CD14-positive monocyte (primary cell): Measurements from ENCODE around the gene DNTT. TPM values are rescaled to one million over a fixed set of nuclear protein-coding genes. Genes with fewer than 3 reads are reported as not detected.

Experiments
- DNase-seq, 3 donors: peaks; one replicate each; pipeline ENCODE4 v3.0.0-alpha.2; 2011 to 2022
- H2AFZ ChIP-seq: 2 replicates; pipeline ENCODE4 v1.6.0; 2012; ENCODE audit warnings: mild to moderate bottlenecking, low read depth, low read length, inconsistent platforms; ENCODE audit not compliant: insufficient read depth, poor library complexity, severe bottlenecking
- H3K27ac ChIP-seq, 2 donors: 1 replicate in 1 of 2; 2 replicates in 1 of 2; pipeline ENCODE4 v1.5.1; 2012 to 2013; ENCODE audit warnings: low read length in 2 of 2, control low read depth in 1 of 2, inconsistent platforms in 1 of 2, low read depth in 1 of 2, mild to moderate bottlenecking in 1 of 2
- H3K27me3 ChIP-seq, 2 donors: one replicate each; pipeline versions ENCODE4 v1.6.0 to v1.6.1; 2011 to 2013; ENCODE audit warnings: low read length in 2 of 2; ENCODE audit not compliant: control insufficient read depth in 2 of 2, insufficient read depth in 2 of 2
- H3K36me3 ChIP-seq, 2 donors: replicated peaks in 1 of 2; 1 replicate in 1 of 2; 2 replicates in 1 of 2; pipeline versions ENCODE4 v1.5.1 to v1.6.1; 2012 to 2013; ENCODE audit warnings: low read length in 2 of 2, control low read depth in 1 of 2, inconsistent platforms in 1 of 2, mild to moderate bottlenecking in 1 of 2; ENCODE audit not compliant: insufficient read depth in 2 of 2, control insufficient read depth in 1 of 2
- H3K4me1 ChIP-seq, 2 donors: 1 replicate in 1 of 2; 2 replicates in 1 of 2; pipeline versions ENCODE4 v1.5.1 to v1.6.1; 2012 to 2013; ENCODE audit warnings: low read length in 2 of 2, control low read depth in 1 of 2, inconsistent platforms in 1 of 2, mild to moderate bottlenecking in 1 of 2, moderate library complexity in 1 of 2; ENCODE audit not compliant: insufficient read depth in 2 of 2, control insufficient read depth in 1 of 2
- H3K4me2 ChIP-seq: replicated peaks from 2 replicates; pipeline ENCODE3; 2012; ENCODE audit warnings: low read length, moderate library complexity, mild to moderate bottlenecking; ENCODE audit not compliant: poor library complexity, severe bottlenecking; ENCODE audit errors: extremely low read depth
- H3K4me3 ChIP-seq, 3 experiments: fragments of 200-600 bp in 1 of 3; sonication (generic) in 1 of 3; replicated peaks in 1 of 3; 1 replicate in 2 of 3; 2 replicates in 1 of 3; pipeline ENCODE4 v1.5.1; 2011 to 2013; ENCODE audit warnings: low read length in 3 of 3, mild to moderate bottlenecking in 3 of 3, control low read depth in 2 of 3, low read depth in 2 of 3, inconsistent platforms in 1 of 3, moderate library complexity in 1 of 3
- H3K79me2 ChIP-seq: 2 replicates; pipeline ENCODE4 v1.6.0; 2012; ENCODE audit warnings: mild to moderate bottlenecking, control low read depth, inconsistent platforms, low read length, moderate library complexity; ENCODE audit not compliant: insufficient read depth
- H3K9ac ChIP-seq: 2 replicates; pipeline ENCODE4 v1.6.0; 2017; ENCODE audit warnings: low read length, mild to moderate bottlenecking; ENCODE audit not compliant: insufficient read depth, poor library complexity, severe bottlenecking
- H3K9me3 ChIP-seq, 2 donors: replicated peaks in 1 of 2; 1 replicate in 1 of 2; 2 replicates in 1 of 2; pipeline versions ENCODE4 v1.5.1 to v1.6.1; 2012 to 2013; ENCODE audit warnings: low read length in 2 of 2, control low read depth in 1 of 2; ENCODE audit not compliant: control insufficient read depth in 1 of 2, insufficient read depth in 1 of 2
- H4K20me1 ChIP-seq: 2 replicates; pipeline ENCODE4 v1.6.0; 2012; ENCODE audit warnings: mild to moderate bottlenecking, low read length, control low read depth, moderate library complexity; ENCODE audit not compliant: insufficient read depth
- H3K27ac Mint-ChIP-seq, 7 donors: one replicate each; pipeline ENCODE4 v1.8.0; 2020; ENCODE audit warnings: mild to moderate bottlenecking in 7 of 7, mixed read lengths in 7 of 7, moderate library complexity in 6 of 7, inconsistent platforms in 2 of 7
- H3K27me3 Mint-ChIP-seq, 3 donors: one replicate each; pipeline ENCODE4 v1.8.0; 2021 to 2022; ENCODE audit warnings: low read depth in 3 of 3, mild to moderate bottlenecking in 3 of 3, mixed read lengths in 3 of 3, moderate library complexity in 3 of 3, inconsistent platforms in 1 of 3
- H3K36me3 Mint-ChIP-seq, 2 donors: one replicate each; pipeline ENCODE4 v1.8.0; 2020; ENCODE audit warnings: mixed read lengths in 2 of 2, inconsistent platforms in 1 of 2, mild to moderate bottlenecking in 1 of 2
- H3K4me1 Mint-ChIP-seq: one replicate; pipeline ENCODE4 v1.8.0; 2020; ENCODE audit warnings: mild to moderate bottlenecking, mixed read lengths
- H3K4me3 Mint-ChIP-seq, 2 donors: one replicate each; pipeline ENCODE4 v1.8.0; 2020; ENCODE audit warnings: mild to moderate bottlenecking in 2 of 2, mixed read lengths in 2 of 2, moderate library complexity in 1 of 2
- H3K9me3 Mint-ChIP-seq, 7 donors: one replicate each; pipeline ENCODE4 v1.8.0; 2020 to 2022; ENCODE audit warnings: mixed read lengths in 7 of 7, mild to moderate bottlenecking in 6 of 7, moderate library complexity in 6 of 7, inconsistent platforms in 2 of 7
- WGBS: methylation state at CpG from one replicate; pipeline ENCODE4 v1.1.5; 2013; ENCODE audit warnings: missing lambda C conversion rate; ENCODE audit not compliant: insufficient coverage; 5-methylcytosine and 5-hydroxymethylcytosine counted together
- intact Hi-C, 2 donors: fragments of 100-400 bp; cut with micrococcal nuclease; formaldehyde crosslinking; loops; one replicate each; pipeline versions ENCODE4 v1.15.0 to v1.15.1; 2023
- polyA plus RNA-seq, 3 donors: library from polyadenylated mRNA; depleted of rRNA in 1 of 3; unstranded in 2 of 3; stranded (reverse) in 1 of 3; fragments of 300-500 nt in 2 of 3; fragments of >200 nt in 1 of 3; fragmentation: Illumina TruSeq in 2 of 3; gene quantifications; 1 replicate in 2 of 3; 2 replicates in 1 of 3; pipeline ENCODE4 v1.2.3, GENCODE V29; 2012 to 2021
- TF ChIP-seq, protein P1 (sequence below): fragments of 200-600 bp; IDR thresholded peaks from one replicate; pipeline ENCODE4 v1.8.0; 2022; ENCODE audit warnings: antibody characterized with exemption, mild to moderate bottlenecking

Gene DNTT
- polyA plus RNA-seq, 3 donors, result not detected

DNA sequence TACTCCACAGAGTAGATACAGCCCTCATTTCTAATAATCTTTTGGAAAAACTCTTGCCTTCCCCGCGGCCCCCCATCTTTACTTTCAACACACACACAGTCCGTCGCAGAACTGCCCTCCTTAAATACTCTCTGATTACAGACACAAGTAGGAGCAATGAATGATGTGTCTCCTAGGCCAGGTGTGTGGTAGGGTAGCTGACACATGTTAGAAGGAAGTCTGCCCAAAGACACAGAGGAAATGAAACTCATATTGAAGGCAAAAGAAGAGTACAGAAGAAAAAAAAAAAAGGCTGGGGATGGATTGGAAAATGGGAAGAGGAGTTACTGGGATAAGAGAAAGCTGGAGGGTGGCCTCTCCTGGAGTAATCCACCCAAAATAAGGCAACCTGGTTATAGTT lies 39.9 kb downstream of the DNTT start:
- Mint-ChIP-seq H3K27me3 (peaks cover 0 to 1% (median 0%) of the 10 kb centered on the region in 3 donors), H3K4me3 (no peak overlapping the region), H3K36me3 (no peaks in the 10 kb centered on the region), H3K4me1 (peaks cover 6% of the 10 kb centered on the region), H3K27ac (no peak overlapping the region), H3K9me3 (peaks cover 6 to 21% (median 11%) of the 10 kb centered on the region in 7 donors)
- Histone ChIP-seq H3K4me1 (no peaks in the 10 kb centered on the region), H3K9me3 (peaks cover 5 to 7% of the 10 kb centered on the region in 2 donors), H3K36me3 (no peaks in the 10 kb centered on the region), H2AFZ (no peak overlapping the region), H3K27ac (no peak overlapping the region), H3K4me2 (no peak overlapping the region), H3K9ac (no peak overlapping the region), H3K27me3 (no peaks in the 10 kb centered on the region), H3K79me2 (no peaks in the 10 kb centered on the region), H4K20me1 (no peaks in the 10 kb centered on the region), H3K4me3 (no peak overlapping the region)
- intact Hi-C loops, result no loop called here
- no peak for DNase-seq
- no CpG with 5 or more reads among the region's 4 CpGs for WGBS
- TF ChIP-seq, protein P1, sequence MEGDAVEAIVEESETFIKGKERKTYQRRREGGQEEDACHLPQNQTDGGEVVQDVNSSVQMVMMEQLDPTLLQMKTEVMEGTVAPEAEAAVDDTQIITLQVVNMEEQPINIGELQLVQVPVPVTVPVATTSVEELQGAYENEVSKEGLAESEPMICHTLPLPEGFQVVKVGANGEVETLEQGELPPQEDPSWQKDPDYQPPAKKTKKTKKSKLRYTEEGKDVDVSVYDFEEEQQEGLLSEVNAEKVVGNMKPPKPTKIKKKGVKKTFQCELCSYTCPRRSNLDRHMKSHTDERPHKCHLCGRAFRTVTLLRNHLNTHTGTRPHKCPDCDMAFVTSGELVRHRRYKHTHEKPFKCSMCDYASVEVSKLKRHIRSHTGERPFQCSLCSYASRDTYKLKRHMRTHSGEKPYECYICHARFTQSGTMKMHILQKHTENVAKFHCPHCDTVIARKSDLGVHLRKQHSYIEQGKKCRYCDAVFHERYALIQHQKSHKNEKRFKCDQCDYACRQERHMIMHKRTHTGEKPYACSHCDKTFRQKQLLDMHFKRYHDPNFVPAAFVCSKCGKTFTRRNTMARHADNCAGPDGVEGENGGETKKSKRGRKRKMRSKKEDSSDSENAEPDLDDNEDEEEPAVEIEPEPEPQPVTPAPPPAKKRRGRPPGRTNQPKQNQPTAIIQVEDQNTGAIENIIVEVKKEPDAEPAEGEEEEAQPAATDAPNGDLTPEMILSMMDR, result no peak

DNA sequence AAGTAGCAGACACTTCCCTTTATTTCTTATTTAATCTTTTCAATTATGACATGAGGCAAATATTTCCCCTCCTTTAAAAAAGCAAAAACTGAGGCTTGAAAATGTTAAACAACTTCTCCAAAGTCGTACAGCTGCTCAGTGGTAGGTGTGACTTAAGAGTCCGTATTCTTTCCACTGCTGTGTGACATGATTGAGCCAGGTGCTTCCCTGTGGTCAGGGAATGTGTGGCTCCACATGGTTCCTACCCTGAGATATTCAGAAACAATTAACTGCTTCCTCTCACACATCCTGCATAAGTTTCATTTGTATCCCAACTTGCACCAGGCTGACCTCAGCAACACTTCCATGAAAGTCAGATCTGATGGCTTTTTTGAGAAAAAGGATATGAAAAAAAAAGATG lies 41.0 kb downstream of the DNTT start:
- DNase-seq, result no peak
- H2AFZ ChIP-seq, result no peak overlapping the region
- peaks cover 6 to 21% (median 11%) of the 10 kb centered on the region in 7 donors for H3K9me3 Mint-ChIP-seq
- H3K36me3 Mint-ChIP-seq, result no peaks in the 10 kb centered on the region
- H3K4me1 ChIP-seq, result no peaks in the 10 kb centered on the region
- TF ChIP-seq, protein P1, result no peak
- H3K36me3 ChIP-seq, result no peaks in the 10 kb centered on the region
- H3K4me1 Mint-ChIP-seq, result peaks cover 6% of the 10 kb centered on the region
- no peaks in the 10 kb centered on the region for H3K79me2 ChIP-seq
- no peak overlapping the region for H3K4me3 ChIP-seq
- H3K27ac Mint-ChIP-seq, result peak overlapping the region in 1 of 7 donors; percentile 16
- WGBS, result no CpG with 5 or more reads among the region's 2 CpGs
- no peaks in the 10 kb centered on the region for H4K20me1 ChIP-seq
- intact Hi-C loops, result no loop called here
- H3K4me2 ChIP-seq, result no peak overlapping the region
- H3K9me3 ChIP-seq, result peaks cover 5 to 7% of the 10 kb centered on the region in 2 donors
- no peak overlapping the region for H3K27ac ChIP-seq
- H3K27me3 Mint-ChIP-seq, result peaks cover 0 to 3% (median 1%) of the 10 kb centered on the region in 3 donors
- H3K9ac ChIP-seq, result no peak overlapping the region
- no peaks in the 10 kb centered on the region for H3K27me3 ChIP-seq
- no peak overlapping the region for H3K4me3 Mint-ChIP-seq
